Left lung (tissue), 10 donors: ENCODE data around the gene RESP18. TPM values are rescaled to one million over a fixed set of nuclear protein-coding genes. Genes with fewer than 3 reads are reported as not detected.

ENCODE experiments used
- ATAC-seq: fragments of 200-7000 bp; cut with Tn5 transposase; one replicate; pipeline ENCODE4 v1.9.1; 2020; ENCODE audit warnings: moderate library complexity
- DNase-seq, 4 donors: peaks; one replicate each; pipeline ENCODE4 v3.0.0-alpha.2; 2013 to 2020
- H3K27ac ChIP-seq, 2 donors: fragments of 200-600 bp; sonication (generic) in 1 of 2; one replicate each; pipeline versions ENCODE4 v1.5.0 to v1.8.0; 2020 to 2021
- H3K27me3 ChIP-seq, 2 donors: fragments of 200-600 bp; sonication (generic) in 1 of 2; one replicate each; pipeline versions ENCODE4 v1.5.0 to v1.8.0; 2020 to 2021
- H3K36me3 ChIP-seq, 2 donors: fragments of 200-600 bp; sonication (generic) in 1 of 2; one replicate each; pipeline versions ENCODE4 v1.5.0 to v1.8.0; 2020 to 2021
- H3K4me1 ChIP-seq, 2 donors: fragments of 200-600 bp; one replicate each; pipeline ENCODE4 v1.8.0; 2021
- H3K4me3 ChIP-seq, 2 donors: fragments of 200-600 bp; sonication (generic) in 1 of 2; one replicate each; pipeline versions ENCODE4 v1.5.0 to v1.8.0; 2020 to 2021; ENCODE audit warnings: mild to moderate bottlenecking in 1 of 2
- H3K9me3 ChIP-seq, 2 donors: fragments of 200-600 bp; sonication (generic) in 1 of 2; one replicate each; pipeline versions ENCODE4 v1.5.0 to v1.8.0; 2020 to 2021
- CTCF ChIP-seq, 2 donors: fragments of 200-600 bp; sonication (generic) in 1 of 2; IDR thresholded peaks; one replicate each; pipeline versions ENCODE4 v1.5.0 to v1.8.0; 2021; ENCODE audit warnings: antibody characterized with exemption in 2 of 2
- intact Hi-C, 2 donors: fragments of 100-400 bp; cut with DNase I; formaldehyde crosslinking; loops; one replicate each; pipeline versions ENCODE4 v1.11.2 to v1.14.2; 2022
- polyA plus RNA-seq, 6 donors: library from polyadenylated mRNA; unstranded; fragments of 120-200 nt; gene quantifications; one replicate each; pipeline ENCODE4 v1.2.1, GENCODE V29; 2013; ENCODE audit not compliant: insufficient read length in 6 of 6
- total RNA-seq, 2 donors: library from RNA; stranded (reverse); fragmentation: NEBNext Ultra II Directional; extraction: Animal tissue kit (Norgen Biotek cat#: 25700); gene quantifications; one replicate each; pipeline ENCODE4 v1.2.1, GENCODE V29; 2021
- donor health status: DM: no; HTN: yes; CAD: no.
- donor health status: DM: no; HTN: no; CAD: no.

RESP18 gene
- total and polyA plus RNA-seq, 8 donors, result not detected

GRCh38 chr2:219297766-219298456 lies 34.6 kb downstream of the RESP18 start:
- H3K36me3 ChIP-seq, result no peaks in the 10 kb centered on the region
- H3K9me3 ChIP-seq, result no peaks in the 10 kb centered on the region
- no peak overlapping the region for H3K27ac ChIP-seq
- no peak overlapping the region for H3K4me3 ChIP-seq
- no peak for TF ChIP-seq CTCF (IDR thresholded peaks at IDR 0.05)
- no peak for DNase-seq
- H3K27me3 ChIP-seq, result peaks cover 0 to 58% of the 10 kb centered on the region in 2 donors
- peaks cover 0 to 18% of the 10 kb centered on the region in 2 donors for H3K4me1 ChIP-seq
- ATAC-seq, result no peak
- intact Hi-C loops, result loop anchor here (5.0 to 10.0 kb wide), 2 partner anchors 126 to 133 kb away; partner anchors contain the start of genes NHEJ1 (in 1 of the 2) and SLC23A3 (in 1 of the 2)

- no peak for TF ChIP-seq CTCF (IDR thresholded peaks at IDR 0.05)
- intact Hi-C loops, result loop anchor here (5.0 to 10.0 kb wide), 2 partner anchors 125 to 132 kb away; partner anchors contain the start of genes NHEJ1 (in 1 of the 2) and SLC23A3 (in 1 of the 2)
- DNase-seq, result peak in 1 of 4 donors; percentile 26
These were observed 35.7 kb downstream of the RESP18 start for GRCh38 chr2:219296631-219297391.

GRCh38 chr2:219296142-219296541 lies 36.4 kb downstream of the RESP18 start:
- TF ChIP-seq CTCF (IDR thresholded peaks at IDR 0.05), result no peak
- ATAC-seq (no peak), DNase-seq (no peak)
- Histone ChIP-seq H3K36me3 (no peaks in the 10 kb centered on the region), H3K9me3 (no peaks in the 10 kb centered on the region), H3K4me3 (no peak overlapping the region), H3K27me3 (peaks cover 0 to 40% of the 10 kb centered on the region in 2 donors), H3K4me1 (peaks cover 0 to 18% of the 10 kb centered on the region in 2 donors), H3K27ac (no peak overlapping the region)
- intact Hi-C loops, result loop anchor here (5.0 to 10.0 kb wide), 2 partner anchors 124 to 131 kb away; partner anchors contain the start of genes NHEJ1 (in 1 of the 2) and SLC23A3 (in 1 of the 2)

More at GRCh38 chr2:219296631-219297391, 35.7 kb downstream of the RESP18 start:
- Histone ChIP-seq H3K4me3 (no peak overlapping the region), H3K9me3 (no peaks in the 10 kb centered on the region), H3K27ac (no peak overlapping the region), H3K36me3 (no peaks in the 10 kb centered on the region), H3K4me1 (peaks cover 0 to 18% of the 10 kb centered on the region in 2 donors), H3K27me3 (peaks cover 0 to 47% of the 10 kb centered on the region in 2 donors)
- ATAC-seq, result no peak

GRCh38 chr2:219294356-219295351 lies 37.9 kb downstream of the RESP18 start:
- peak; percentile 99 for TF ChIP-seq CTCF (IDR thresholded peaks at IDR 0.05)
- DNase-seq (peak; percentile 80 to 99 (median 90)), ATAC-seq (peak; percentile 98)
- Histone ChIP-seq H3K36me3 (no peaks in the 10 kb centered on the region), H3K27ac (peak overlapping the region in 1 of 2 donors; percentile 37), H3K4me3 (peak overlapping the region; percentile 48 to 55), H3K4me1 (peaks cover 0 to 18% of the 10 kb centered on the region in 2 donors), H3K27me3 (peaks cover 0 to 25% of the 10 kb centered on the region in 2 donors), H3K9me3 (no peaks in the 10 kb centered on the region)
- intact Hi-C loops, result loop anchor here (5.0 to 10.0 kb wide), 2 partner anchors 122 to 130 kb away; partner anchors contain the start of genes NHEJ1 (in 1 of the 2) and SLC23A3 (in 1 of the 2)
